Stimulated activated CD4-positive, alpha-beta T cell treated with anti-CD3 and anti-CD28 coated beads, Interleukin-15, amount 100 ng/mL, for 1 hour (primary cell): Measurements from ENCODE around the gene SMIM38.

Source experiments
- DNase-seq, 2 donors: peaks; one replicate each; pipeline ENCODE4 v3.0.0-alpha.2; 2020; ENCODE audit warnings: low read depth in 1 of 2, low spot score in 1 of 2

Gene SMIM38

GRCh38 chr11:69155302-69156234, at the start of gene SMIM38:
Gene SMIM38, plus strand, starts transcription at chr11:69155935. Its CDS starts 1,912 bp downstream, at chr11:69157847.
- no peak for DNase-seq

GRCh38 chr11:69106031-69106811, 49.5 kb upstream of the SMIM38 start:
- DNase-seq: no peak

- no peak for DNase-seq
These were observed 48.3 kb upstream of the SMIM38 start for GRCh38 chr11:69107413-69107812.

GRCh38 chr11:69108030-69108429, 47.7 kb upstream of the SMIM38 start:
- DNase-seq: no peak

- no peak for DNase-seq
These were observed 47.2 kb upstream of the SMIM38 start for GRCh38 chr11:69108559-69108958.

- DNase-seq: no peak
These were observed 46.6 kb upstream of the SMIM38 start for GRCh38 chr11:69109101-69109500.

- no peak for DNase-seq
These were observed 45.3 kb upstream of the SMIM38 start for GRCh38 chr11:69110451-69110850.

GRCh38 chr11:69111624-69112542, 43.9 kb upstream of the SMIM38 start:
- no peak for DNase-seq

GRCh38 chr11:69113226-69113625, 42.5 kb upstream of the SMIM38 start:
- DNase-seq: no peak

- no peak for DNase-seq
These were observed 41.9 kb upstream of the SMIM38 start for GRCh38 chr11:69113646-69114340.

- DNase-seq: no peak
These were observed 41.4 kb upstream of the SMIM38 start for GRCh38 chr11:69114362-69114761.

- no peak for DNase-seq
These were observed 40.8 kb upstream of the SMIM38 start for GRCh38 chr11:69114811-69115523.

GRCh38 chr11:69115586-69116560, 39.9 kb upstream of the SMIM38 start:
- no peak for DNase-seq

- DNase-seq: no peak
These were observed 39.1 kb upstream of the SMIM38 start for GRCh38 chr11:69116671-69117070.

GRCh38 chr11:69119190-69119589, 36.5 kb upstream of the SMIM38 start:
- no peak for DNase-seq

- no peak for DNase-seq
These were observed 35.4 kb upstream of the SMIM38 start for GRCh38 chr11:69120096-69120875.

- DNase-seq: no peak
These were observed 34.7 kb upstream of the SMIM38 start for GRCh38 chr11:69121021-69121420.
